ENCODE measurements around the gene SACS.
A peak's percentile ranks its signal among the peaks of the same experiment; 100 is the strongest.

The SACS gene

GRCh38 chr13:23433171-23434153 lies at the start of gene SACS:
SACS (minus strand) TSS chr13:23433702; CDS start chr13:23411239, 22,463 bp downstream.
- peak; percentile 73 for DNase-seq

- DNase-seq, result no peak
Measured at GRCh38 chr13:23480324-23480723, 46.8 kb upstream of the SACS start.

GRCh38 chr13:23477101-23477500 lies 43.6 kb upstream of the SACS start:
- DNase-seq, result no peak

- no peak for DNase-seq
Measured at GRCh38 chr13:23473221-23473620, 39.7 kb upstream of the SACS start.

GRCh38 chr13:23472189-23472588 lies 38.7 kb upstream of the SACS start:
- no peak for DNase-seq

- no peak for DNase-seq
Measured at GRCh38 chr13:23470790-23471614, 37.5 kb upstream of the SACS start.

GRCh38 chr13:23469951-23470421 lies 36.5 kb upstream of the SACS start:
- no peak for DNase-seq

- no peak for DNase-seq
Measured at GRCh38 chr13:23468811-23469210, 35.3 kb upstream of the SACS start.

- no peak for DNase-seq
Measured at GRCh38 chr13:23467932-23468278, 34.4 kb upstream of the SACS start.

GRCh38 chr13:23467048-23467931 lies 33.8 kb upstream of the SACS start:
- no peak for DNase-seq

- peak; percentile 85 for DNase-seq
Measured at GRCh38 chr13:23466144-23467002, 32.9 kb upstream of the SACS start.

- DNase-seq, result no peak
Measured at GRCh38 chr13:23463661-23464060, 30.2 kb upstream of the SACS start.

- no peak for DNase-seq
Measured at GRCh38 chr13:23462815-23463559, 29.5 kb upstream of the SACS start.

- DNase-seq, result no peak
Measured at GRCh38 chr13:23461544-23461943, 28.0 kb upstream of the SACS start.

GRCh38 chr13:23460921-23461320 lies 27.4 kb upstream of the SACS start:
- DNase-seq, result no peak

GRCh38 chr13:23460309-23460708 lies 26.8 kb upstream of the SACS start:
- no peak for DNase-seq

GRCh38 chr13:23458989-23459388 lies 25.5 kb upstream of the SACS start:
- DNase-seq, result no peak

- DNase-seq, result no peak
Measured at GRCh38 chr13:23456437-23457210, 23.1 kb upstream of the SACS start.

- DNase-seq, result no peak
Measured at GRCh38 chr13:23455401-23456185, 22.1 kb upstream of the SACS start.

Data from right forelimb (tissue), 1 donor.